Hindlimb muscle (tissue), 1 donor: ENCODE data around the gene RAPGEF2. TPM values are rescaled to one million over a fixed set of nuclear protein-coding genes. Genes with fewer than 3 reads are reported as not detected.
"Not testable (repeated sequence)": the region's sequence is repeated elsewhere in the genome, so short reads cannot be mapped to it uniquely, and the experiment has no call there.

Experiments used
- DNase-seq: peaks from one replicate; pipeline ENCODE4 v3.0.0-alpha.2; 2013
- polyA plus RNA-seq: library from polyadenylated mRNA; unstranded; fragments of 120-200 nt; gene quantifications from one replicate; pipeline ENCODE4 v1.2.1, GENCODE V29; 2013; ENCODE audit not compliant: insufficient read length

The RAPGEF2 gene
- polyA plus RNA-seq, 1 donor = 27.6 TPM

DNA sequence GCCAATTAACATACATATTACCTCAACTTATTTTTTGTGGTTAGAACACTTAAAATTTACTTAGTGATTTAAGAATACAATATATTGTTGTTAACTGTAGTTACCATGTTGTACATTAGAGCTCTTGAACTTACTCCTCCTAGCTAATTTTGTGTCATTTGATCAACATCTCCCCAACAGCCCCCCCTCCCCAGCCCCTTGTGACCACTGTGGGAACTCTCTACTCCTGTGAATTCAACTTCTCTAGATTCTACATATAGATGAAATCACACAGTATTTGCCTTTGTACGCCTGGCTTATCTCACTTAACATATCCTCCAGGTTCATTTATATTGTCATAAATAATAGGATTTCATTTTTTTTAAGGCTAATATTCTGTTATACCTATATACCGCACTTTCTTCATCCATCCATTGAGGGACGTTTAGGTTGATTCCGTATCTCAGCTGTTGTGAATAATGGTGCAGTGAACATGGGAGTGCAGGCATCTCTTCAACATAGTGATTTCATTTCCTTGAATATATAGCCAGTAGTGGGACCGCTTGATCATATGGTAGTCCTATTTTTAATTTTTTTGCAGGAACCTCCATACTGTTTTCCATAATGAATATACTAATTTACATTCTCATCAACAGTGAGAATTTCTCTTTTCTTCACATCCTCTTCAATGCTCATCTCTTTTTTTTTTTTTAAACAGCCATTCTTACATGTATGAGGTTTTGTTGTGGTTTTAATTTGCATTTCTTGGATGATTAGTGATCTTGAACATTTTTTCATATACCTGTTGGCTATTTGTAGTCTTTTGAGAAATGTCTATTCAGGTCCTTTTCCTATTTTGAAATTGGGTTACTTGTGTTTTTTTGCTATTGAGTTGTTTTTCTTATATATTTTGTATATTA is 66.8 kb downstream of the RAPGEF2 start:
- DNase-seq = no peak

GRCh38 chr4:159171287-159171686 is 68.4 kb downstream of the RAPGEF2 start:
- DNase-seq = no peak

GRCh38 chr4:159173886-159174285 is 71.0 kb downstream of the RAPGEF2 start:
- no peak for DNase-seq

DNA sequence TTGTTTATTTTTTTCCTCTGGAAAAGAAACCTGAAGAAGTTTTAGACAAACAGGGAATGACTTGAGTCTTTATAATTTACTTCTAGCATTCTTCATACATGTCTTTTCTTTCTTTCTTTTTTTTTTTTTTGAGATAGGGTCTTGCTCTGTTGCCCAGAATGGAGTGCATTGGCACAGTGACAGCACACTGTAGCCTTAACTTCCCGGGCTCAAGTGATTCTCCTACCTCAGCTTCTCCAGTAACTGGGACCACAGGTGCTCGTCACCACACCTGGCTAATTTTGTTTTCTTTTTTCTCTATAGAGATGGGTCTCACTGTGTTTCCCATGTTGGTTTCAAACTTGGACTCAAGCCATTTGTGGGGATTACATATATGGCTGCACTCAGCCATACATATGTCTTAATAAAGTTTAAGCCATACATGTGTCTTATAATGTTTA is 71.8 kb downstream of the RAPGEF2 start:
- no peak for DNase-seq

- DNase-seq = peak; percentile 82
Observed at GRCh38 chr4:159175085-159175988, 72.5 kb downstream of the RAPGEF2 start.

GRCh38 chr4:159175989-159176375 is 73.1 kb downstream of the RAPGEF2 start:
- no peak for DNase-seq

- no peak for DNase-seq
Observed at GRCh38 chr4:159177265-159178150, 74.6 kb downstream of the RAPGEF2 start.

DNA sequence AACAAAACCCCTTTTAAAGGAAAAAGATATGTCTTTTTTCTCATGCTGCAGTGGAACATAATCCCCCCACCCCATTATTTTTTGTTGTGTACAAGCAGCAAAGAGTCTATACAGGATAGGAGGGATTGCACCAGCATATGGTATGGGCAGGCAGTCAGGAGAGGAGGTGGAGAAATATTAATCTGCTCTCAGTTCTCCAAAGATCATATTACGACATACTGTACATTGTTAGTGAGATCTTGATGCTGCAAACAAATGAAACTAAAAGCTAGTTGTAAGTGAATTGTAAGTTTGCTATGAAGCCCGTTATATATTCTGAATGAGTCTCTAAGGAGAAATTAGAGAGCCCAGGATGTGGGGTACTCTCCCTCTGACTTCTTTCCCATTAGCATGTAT is 75.3 kb downstream of the RAPGEF2 start:
- DNase-seq = no peak

- DNase-seq = no peak
Observed at GRCh38 chr4:159178979-159179969, 76.4 kb downstream of the RAPGEF2 start.

GRCh38 chr4:159183885-159184605 is 81.2 kb downstream of the RAPGEF2 start:
- not testable (repeated sequence) for DNase-seq

GRCh38 chr4:159185591-159186023 is 82.7 kb downstream of the RAPGEF2 start:
- no peak for DNase-seq

- DNase-seq = no peak
Observed at GRCh38 chr4:159188646-159189045, 85.8 kb downstream of the RAPGEF2 start.

DNA sequence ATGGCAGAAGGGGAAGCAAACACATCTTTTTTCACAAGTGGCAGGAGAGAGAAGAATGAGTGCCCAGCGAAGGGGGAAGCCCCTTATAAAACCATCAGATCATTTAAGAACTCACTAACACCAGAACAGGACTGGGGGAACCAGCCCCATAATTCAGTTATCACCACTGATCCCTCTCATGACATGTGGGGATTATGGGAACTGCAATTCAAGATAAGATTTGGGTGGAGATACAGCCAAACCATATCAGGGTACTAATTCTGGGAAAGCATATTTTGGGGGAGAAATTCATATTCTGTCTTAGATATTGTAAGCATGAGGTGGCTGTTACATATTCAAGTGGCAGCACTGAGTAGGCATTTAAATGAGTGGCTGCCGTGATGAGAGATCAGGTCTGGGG is 87.8 kb downstream of the RAPGEF2 start:
- DNase-seq = no peak

DNA sequence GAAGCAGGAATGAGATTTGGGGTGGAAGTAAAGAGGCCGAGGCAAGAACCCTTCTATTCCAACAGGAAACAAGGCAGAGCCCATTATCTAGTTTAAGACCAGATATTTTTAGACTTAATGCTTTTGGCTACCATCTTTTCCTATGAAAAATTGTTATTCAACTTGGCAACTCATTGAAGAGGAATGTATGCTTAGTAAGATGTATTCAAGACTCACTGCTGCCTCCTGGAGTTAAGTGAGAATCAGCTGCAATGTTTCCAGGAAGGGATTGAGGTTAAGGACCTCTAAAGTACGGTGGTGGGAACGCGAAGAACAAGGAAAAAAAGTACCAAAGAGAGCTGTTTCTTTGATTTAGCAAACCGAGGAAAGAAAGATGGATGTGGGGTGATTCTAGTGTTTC is 89.1 kb downstream of the RAPGEF2 start:
- no peak for DNase-seq

DNA sequence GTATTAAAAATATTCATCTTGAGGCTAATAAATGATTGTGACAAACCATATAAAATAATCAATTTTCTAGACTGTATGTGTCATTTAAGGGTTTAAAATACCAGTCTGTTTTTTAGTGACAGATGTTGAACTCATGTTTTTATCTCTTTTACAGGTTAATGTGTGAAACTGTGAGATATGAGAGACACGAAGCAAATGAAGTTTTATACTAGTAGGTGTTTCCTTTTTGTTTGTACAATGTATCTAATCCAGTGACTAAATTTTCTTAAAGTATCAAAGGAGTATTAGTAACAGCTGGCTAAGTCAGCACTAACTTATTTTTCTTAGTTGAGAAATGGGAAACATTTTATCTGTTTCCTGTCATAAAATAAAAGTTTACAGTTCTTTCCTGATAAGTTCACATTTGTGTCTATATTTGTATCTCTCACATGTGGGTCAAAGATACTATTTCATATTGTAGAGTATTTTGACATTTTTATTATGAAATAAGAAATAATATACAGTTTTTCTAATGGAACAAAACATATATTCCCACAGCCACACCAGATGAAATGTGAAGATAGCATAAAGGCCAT is 90.3 kb downstream of the RAPGEF2 start:
- no peak for DNase-seq

DNA sequence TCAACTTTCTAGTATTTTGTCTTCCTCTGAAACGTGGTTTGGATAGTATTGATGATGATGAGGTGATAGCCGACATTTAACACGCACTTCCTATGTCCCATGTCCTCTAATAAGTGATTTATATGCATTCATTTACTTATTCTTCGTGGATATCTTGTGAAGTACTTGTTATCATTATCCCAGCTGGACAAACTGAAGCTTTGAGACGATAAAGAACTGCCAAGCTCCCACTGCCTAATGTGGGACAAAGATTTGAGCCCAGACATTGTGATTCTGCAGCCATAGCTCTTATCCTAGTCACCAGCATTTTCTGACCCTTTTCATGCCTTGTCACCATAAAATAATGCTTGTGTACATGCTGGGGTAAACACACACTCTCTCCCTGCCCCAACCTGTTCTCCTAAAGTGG is 92.5 kb downstream of the RAPGEF2 start:
- DNase-seq = no peak

- no peak for DNase-seq
Observed at GRCh38 chr4:159197260-159197884, 94.5 kb downstream of the RAPGEF2 start.

DNA sequence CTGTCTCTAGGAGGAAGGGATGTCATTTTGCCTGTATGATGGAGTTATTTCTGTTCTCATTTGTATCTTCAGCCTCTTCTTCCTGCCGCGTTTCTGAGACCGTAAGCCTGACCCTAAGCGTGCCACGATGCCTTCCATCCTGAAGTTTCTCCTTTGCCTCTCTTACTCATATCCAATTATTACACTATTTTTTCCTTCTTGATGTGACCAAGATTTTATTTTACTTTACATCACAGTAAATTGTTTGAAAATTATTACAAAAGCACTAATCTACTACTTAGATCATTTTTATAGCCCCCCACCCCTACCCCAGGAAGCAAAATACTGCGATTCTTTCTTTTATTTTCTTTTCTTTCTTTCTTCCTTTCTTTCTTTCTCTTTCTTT is 95.0 kb downstream of the RAPGEF2 start:
- DNase-seq = no peak

GRCh38 chr4:159199826-159200225 is 96.9 kb downstream of the RAPGEF2 start:
- DNase-seq = no peak
